HG03159 (cell line): ENCODE results near the gene ASIC2.

Source experiments
- ATAC-seq: cut with Tn5 transposase; IDR thresholded peaks from one replicate; pipeline ENCODE4 v1.9.1; 2021; ENCODE audit warnings: mild to moderate bottlenecking, moderate library complexity; ENCODE audit not compliant: unreplicated experiment

ASIC2 gene

GRCh38 chr17:33207231-33207630 is 85.9 kb downstream of the ASIC2 start:
- no peak for ATAC-seq

DNA sequence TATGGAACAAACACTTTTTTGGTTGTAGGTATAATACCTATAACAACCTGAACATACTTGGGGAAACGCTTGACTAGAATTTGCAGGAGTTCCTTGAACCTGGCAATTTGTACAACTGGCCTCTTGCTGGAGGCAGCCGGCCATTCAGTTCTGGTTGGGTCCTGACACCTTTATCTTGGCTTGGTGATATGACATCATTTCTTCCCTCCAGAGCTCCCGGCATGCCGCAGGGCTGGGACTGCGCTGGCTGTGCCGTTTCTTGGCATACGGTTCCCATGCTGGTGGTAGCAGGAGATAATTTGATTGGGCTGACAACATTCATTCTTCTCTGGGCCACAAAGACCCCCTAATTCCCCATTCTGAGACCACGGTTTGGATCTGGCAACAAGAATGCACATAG is 87.5 kb downstream of the ASIC2 start:
- ATAC-seq = no peak

DNA sequence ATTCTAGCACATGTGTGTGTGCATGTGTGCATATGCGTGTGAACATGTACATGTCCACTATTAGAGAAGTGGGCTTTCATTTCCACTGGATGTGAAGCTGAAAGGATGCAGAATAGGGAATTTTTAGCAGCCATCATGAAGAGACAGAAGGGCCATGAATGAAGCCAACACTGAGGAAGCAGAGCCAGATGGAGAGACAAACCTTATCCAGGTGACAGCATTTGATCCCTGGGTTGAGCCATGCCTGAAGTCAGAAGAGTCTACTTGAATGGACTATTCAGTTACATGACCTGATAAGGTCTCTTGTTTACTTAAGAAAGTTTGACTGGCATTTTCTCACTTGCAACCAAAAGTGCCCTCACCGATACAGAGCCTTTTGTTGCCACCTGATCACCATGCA is 88.4 kb downstream of the ASIC2 start:
- ATAC-seq = no peak

DNA sequence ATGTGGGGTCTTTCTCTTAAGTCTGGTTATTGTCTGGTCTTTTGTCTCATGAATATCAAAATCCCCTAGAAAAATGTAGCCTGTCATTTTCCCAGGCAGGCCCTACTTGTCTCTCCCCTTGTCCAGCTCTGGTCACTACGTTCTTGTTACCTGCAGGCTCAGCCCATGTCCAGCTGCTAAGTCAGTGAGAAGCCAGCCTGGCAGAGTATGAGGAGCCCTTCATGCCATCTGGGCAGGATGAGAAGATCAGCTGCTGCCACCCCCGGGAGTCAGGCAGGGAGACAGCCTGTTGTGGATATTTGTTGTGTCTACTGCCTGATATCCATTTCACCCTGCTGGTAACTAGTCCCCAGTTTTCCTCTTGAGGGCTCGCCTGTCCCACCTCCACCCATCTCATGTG is 88.9 kb downstream of the ASIC2 start:
- no peak for ATAC-seq

- ATAC-seq = no peak
These were observed 90.1 kb downstream of the ASIC2 start for GRCh38 chr17:33202796-33203495.

DNA sequence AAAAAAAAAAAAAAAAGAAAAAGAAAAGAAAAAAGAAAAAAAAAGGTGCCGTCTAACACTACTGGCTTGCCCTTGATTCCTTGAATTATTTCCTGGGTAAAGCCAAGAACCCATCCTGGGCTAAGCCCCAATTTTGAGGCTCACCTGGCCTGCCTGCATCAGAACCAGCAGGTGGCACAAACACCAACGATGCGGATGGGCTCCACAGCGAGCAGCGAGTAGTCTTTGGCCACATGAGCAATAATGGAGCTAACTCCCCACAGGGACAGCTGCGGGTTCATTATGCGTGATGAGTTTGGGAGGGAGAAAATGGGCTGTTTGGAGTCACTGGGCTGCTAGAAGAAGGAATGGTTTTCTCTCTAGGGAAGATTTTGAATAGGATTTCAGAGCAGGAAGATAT is 91.1 kb downstream of the ASIC2 start:
- ATAC-seq = no peak

DNA sequence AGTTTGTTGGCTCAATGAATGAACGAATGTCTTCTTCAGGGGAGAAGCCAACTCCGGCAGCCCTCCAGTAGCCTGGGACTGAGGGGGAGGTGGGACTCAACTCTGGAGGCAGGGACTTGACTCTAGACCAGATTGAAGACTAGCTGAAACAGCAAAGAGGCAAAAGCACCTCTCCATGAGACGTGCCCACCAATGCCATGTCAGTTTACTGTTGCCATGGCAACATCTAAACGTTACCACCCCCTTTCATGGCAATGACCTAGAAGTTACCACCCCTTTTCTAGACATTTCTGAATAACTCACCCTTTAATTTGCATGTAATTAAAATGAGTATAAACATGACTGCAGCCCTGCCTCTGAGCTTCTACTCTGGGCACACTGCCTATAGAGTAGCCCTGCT is 91.8 kb downstream of the ASIC2 start:
- no peak for ATAC-seq

DNA sequence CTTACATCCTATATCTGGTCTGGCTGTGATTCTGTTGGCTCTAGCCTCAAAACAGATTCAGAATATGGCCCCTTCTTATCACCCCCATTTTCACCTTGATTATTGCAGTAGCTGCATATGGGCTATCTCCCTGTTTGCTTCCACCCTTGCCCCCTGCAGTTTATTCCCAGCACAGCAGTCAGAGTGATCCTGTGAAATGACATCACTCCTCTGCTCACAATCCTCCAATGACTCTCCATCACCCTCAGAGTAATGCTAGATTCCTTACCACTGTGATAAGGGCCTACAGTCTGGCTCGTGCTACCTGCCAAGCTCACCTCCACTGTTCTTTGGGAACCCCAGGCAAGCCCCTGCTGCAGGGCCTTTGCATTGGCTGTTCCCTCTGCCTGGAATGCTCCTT is 92.5 kb downstream of the ASIC2 start:
- ATAC-seq = no peak

- no peak for ATAC-seq
These were observed 93.3 kb downstream of the ASIC2 start for GRCh38 chr17:33199571-33200510.

DNA sequence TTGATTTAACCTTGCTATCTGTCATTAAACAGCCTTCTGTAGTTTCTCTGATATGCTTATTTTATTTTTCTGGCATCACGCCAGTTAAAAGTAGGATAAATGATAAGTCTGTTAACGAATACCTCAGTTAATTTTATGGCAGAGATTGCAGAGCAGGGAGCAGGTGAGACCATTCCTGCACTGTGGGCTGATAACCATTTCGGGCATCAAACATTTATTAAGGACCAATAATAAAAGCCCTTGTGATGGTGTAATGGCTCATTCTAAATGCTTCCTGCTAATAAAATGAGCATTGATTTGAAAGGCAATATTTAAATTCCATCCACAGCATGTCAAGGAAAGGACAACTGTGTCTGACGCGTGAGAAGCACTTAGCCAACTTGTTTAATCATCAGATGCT is 94.1 kb downstream of the ASIC2 start:
- no peak for ATAC-seq

DNA sequence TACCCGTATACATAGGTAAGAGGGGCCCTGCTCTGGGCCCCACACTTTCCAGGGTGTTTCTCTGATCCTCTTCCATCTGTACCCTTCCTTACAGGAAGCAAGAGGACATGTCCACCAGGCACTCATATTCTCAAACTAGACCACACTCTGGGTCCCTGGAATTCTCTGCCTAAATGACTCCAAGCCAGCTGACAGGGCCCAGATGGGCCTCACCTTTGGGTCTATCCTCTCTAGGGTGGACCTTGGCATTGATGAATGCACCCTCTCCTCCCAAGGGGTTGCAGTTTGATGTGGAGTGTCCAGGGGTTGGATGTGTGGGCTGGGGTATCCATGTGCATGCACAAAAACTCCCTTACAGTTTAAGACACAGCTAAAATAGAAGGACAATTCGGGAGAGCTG is 95.8 kb downstream of the ASIC2 start:
- no peak for ATAC-seq

DNA sequence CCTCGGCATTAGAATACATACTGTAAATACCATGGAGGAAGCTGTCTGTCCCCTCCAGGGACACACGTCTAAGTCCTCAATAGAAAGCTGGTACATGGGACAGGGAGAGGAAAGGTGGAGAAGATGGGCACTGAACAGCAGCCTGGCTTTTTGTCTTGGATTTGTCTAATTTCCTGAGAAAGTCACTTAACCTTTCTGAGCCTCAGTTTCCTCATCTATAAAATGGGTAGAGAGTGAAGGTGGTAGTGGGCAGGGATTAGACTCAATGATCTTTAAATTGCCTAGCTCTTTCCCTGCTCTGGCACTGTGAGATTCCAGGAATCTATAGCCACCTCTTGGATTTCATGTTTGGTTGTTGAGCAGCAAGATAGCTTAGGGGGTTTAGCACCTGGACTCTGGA is 96.2 kb downstream of the ASIC2 start:
- no peak for ATAC-seq

DNA sequence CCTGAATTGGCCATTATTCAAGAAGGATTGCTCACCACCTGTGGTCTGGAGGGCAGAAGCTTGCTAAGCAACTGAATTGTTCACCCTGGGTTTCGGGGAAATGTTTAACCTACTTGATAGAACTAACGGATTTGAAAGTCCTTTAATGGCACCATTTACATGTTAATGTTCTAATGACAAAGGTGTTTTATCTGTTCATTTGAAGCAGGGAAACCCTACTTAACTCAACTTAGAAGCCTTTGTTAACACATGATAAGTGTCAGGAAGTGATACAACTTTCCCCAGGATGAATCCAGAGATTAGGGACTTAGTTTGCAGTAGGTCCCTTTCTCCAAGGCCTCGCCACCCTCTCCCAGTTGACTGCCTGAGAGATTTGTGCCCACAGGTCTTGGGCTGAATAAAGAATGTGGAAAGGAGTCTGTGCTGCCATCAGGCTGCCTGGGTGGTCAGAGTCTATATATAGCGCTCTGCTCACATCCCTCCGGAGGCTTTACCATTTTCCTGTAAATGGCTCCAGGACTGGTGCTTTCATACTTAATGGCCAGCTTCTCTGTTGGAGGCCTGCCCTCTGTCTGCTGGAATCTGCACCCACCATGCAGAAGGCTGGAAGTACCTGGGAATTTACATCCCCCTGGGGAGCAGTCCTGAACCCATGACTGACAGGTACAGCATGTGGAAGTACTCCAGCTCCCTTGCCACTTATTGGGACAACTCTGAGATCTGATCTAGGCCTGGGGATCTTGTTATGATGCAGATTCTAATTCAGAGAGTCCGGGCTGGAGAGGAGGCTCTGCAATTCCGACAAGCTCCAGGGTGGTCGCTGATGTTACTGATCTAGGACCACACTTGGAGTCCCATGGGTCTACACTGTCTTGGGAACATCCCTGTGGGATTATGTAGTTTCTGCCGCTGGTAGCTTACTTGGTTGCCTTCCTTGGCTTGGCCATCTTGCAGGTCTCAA is 99.9 kb downstream of the ASIC2 start:
- ATAC-seq = no peak

DNA sequence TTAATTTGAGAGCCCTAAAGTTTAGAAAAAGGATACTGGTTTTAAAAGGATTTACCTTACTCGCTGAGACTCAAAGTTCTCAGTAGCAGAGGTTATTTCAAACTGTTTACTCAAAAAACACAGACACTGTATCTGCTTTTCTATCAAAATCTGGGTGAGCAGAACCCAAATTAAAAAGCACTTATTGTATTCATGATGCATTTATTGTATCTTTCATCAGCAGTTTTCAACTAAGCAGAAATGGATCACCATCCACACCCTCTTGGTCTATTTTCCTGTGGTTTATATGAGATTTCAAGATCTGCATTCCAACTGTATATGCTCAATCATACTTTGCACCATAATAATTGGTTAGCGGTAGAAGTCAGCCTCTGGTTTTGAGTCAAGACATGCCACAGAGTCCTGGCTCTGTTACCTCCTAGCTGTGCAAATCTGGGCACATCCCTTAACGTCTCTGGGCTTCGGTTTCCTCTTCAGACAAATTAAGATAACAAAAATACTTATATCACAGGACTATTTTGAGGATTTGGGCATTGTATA is 109.5 kb downstream of the ASIC2 start:
- no peak for ATAC-seq

DNA sequence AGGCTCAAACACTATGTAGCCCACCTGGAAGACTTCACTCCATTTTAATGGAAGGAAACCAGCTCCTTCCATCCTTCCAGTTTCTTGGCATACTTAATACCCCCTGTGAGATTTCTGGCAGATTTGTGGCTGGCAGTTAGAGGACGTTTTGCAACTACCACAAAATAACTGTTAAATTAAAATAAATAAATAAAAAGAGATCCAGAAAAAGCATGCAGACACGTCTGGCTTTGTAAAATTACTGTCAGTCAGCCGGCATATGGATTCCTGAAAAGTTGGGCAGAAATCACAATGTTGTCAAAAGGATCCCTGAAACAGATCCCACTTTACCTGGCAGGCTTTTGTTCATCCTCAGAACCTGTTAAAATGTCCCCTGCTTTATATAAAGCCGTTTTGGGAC is 113.9 kb downstream of the ASIC2 start:
- ATAC-seq = no peak

GRCh38 chr17:33178681-33179080 is 114.4 kb downstream of the ASIC2 start:
- no peak for ATAC-seq

GRCh38 chr17:33175562-33175961 is 117.5 kb downstream of the ASIC2 start:
- ATAC-seq = no peak

- ATAC-seq = no peak
These were observed 121.2 kb downstream of the ASIC2 start for GRCh38 chr17:33171931-33172330.

GRCh38 chr17:33169580-33170285 is 123.4 kb downstream of the ASIC2 start:
- ATAC-seq = no peak

- ATAC-seq = no peak
These were observed 125.4 kb downstream of the ASIC2 start for GRCh38 chr17:33167736-33168135.
